Coronary artery (tissue), 2 donors: ENCODE measurements around the gene IFIT2.
"Not testable (repeated sequence)": the region's sequence is repeated elsewhere in the genome, so short reads cannot be mapped to it uniquely, and the experiment has no call there.

Experiments
- DNase-seq: peaks from one replicate; pipeline ENCODE4 v3.0.0-alpha.2; 2017; ENCODE audit warnings: low spot score
- H3K27ac ChIP-seq, 2 donors: fragments of 200-600 bp; sonication (generic); one replicate each; pipeline ENCODE4 v1.5.1; 2016 to 2019
- H3K4me3 ChIP-seq: fragments of 200-600 bp; sonication (generic); 2 replicates; pipeline ENCODE4 v1.5.1; 2016; ENCODE audit warnings: mild to moderate bottlenecking, moderate library complexity
- CTCF ChIP-seq: fragments of 200-600 bp; sonication (generic); IDR thresholded peaks from one replicate; pipeline ENCODE4 v1.5.1; 2019; ENCODE audit warnings: antibody characterized with exemption

The IFIT2 gene

DNA sequence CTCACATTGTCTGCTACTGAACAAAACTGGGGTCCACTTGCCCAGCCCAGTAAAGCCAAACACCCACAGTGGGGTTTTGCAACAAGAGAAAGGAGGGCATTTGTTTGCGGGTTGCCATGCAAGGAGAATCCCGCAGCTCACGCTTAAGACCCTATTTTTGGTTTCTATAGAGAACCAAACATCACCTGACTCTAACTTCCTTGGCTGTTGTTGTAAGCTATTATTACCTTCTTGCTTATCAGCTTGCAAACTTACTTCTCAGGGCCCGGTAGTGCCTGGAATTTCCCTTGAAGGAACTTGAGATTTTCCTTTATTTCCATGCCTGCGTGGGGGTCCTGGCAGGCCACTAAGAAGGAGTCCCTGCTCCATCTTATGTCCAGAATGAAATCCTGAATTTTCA, 46.6 kb downstream of the IFIT2 start:
- no peak for DNase-seq
- TF ChIP-seq CTCF = no peak
- peak overlapping the region; percentile 19 to 73 for H3K27ac ChIP-seq
- no peak overlapping the region for H3K4me3 ChIP-seq

GRCh38 chr10:89348975-89349374, 47.1 kb downstream of the IFIT2 start:
- Histone ChIP-seq H3K4me3 (no peak overlapping the region), H3K27ac (peak overlapping the region in 1 of 2 donors; percentile 73)
- TF ChIP-seq CTCF = no peak
- DNase-seq = no peak

GRCh38 chr10:89350631-89351315, 48.9 kb downstream of the IFIT2 start:
- DNase-seq, H3K4me3 ChIP-seq: not testable (repeated sequence)
- H3K27ac ChIP-seq = peak overlapping the region; percentile 84 to 86

- no peak for DNase-seq
- Histone ChIP-seq H3K27ac (peak overlapping the region; percentile 84 to 86), H3K4me3 (no peak overlapping the region)
- TF ChIP-seq CTCF = no peak
These were observed 49.5 kb downstream of the IFIT2 start for GRCh38 chr10:89351412-89351779.

DNA sequence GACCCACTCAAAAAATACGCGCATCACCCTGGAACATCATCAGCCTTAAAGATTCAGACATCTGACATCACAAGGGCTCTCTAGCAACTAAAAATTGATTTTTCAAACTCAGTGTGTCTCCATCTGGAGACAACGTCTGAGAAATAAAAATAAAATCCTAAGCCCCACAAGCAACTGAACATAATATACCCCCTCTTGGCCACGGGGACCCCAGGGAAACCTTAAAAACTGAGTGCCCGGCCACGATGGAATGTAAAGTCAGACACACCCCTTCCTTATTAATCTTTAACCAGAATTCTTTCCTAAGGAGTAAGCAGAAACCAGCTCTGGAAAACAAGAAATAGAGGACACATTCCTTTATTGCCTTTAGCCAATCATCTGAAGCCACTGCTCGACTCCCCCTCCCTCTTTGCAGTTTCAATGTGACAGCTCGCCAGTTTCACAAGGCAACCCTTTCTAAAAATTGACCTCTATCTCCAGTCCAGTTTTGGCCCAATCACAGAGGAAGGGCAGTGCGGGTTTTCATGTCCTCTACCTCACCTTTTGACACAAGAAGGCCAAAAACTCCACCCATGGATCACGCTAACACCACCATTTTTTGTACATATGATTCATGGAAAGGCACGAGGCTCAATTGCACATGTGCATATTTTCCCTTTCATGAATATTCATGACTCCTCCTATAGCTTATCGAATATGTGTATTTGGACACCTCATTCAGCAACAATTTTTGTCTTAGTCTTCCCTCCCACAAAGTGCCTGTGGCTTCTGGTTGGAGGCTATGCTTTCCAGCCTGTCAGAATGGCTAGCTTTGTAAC, 50.1 kb downstream of the IFIT2 start:
- TF ChIP-seq CTCF = no peak
- Histone ChIP-seq H3K27ac (peak overlapping the region; percentile 84 to 86), H3K4me3 (peak overlapping the region; percentile 7)
- peak; percentile 84 for DNase-seq

DNA sequence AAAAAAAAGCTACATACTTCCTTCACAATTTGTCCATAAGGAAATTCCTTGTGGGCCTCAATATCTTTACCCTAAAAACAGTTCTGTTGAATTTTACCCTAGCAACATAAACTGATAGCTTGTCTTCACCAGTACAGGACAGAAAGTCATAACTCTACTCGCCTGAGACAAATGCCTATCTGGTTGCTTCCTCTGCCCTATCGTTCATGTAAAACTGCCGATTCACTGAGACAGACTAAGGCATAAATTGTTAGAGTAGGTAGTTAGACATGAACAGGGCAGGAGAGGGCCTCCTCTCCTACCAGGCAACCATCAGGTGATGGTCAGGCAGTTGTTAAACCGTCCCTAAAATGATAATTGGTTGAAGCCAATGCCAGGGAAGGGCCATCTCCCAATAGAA, 51.0 kb downstream of the IFIT2 start:
- peak overlapping the region; percentile 84 to 86 for H3K27ac ChIP-seq
- TF ChIP-seq CTCF = no peak
- H3K4me3 ChIP-seq = no peak overlapping the region
- DNase-seq = no peak

DNA sequence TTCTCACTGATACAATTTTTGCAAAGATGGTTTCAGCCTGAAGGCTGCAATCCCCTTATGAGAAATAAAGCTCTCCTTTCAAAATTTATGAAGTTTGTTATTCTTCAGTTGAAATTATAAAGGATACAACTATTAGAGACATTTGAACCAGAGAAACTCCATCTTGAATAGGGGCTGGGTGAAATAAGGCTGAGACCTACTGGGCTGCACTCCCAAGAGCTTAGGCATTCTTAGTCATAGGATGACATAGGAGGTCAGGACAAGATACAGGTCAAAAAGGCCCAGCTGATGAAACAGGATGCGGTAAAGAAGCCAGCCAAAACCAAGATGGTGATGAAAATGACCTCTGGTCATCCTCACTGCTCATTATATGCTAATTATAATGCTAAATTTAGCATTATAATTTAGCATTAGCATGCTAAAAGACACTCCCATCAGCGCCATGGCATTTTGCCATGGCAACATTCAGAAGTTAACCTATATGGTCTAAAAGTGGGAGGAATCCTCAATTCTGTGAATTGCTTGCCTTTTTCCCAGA, 53.6 kb downstream of the IFIT2 start:
- Histone ChIP-seq H3K27ac (no peak overlapping the region), H3K4me3 (no peak overlapping the region)
- no peak for TF ChIP-seq CTCF
- no peak for DNase-seq
